Measurements from ENCODE around the gene DLX2. TPM values are rescaled to one million over a fixed set of nuclear protein-coding genes. Genes with fewer than 3 reads are reported as not detected.
A peak's percentile ranks its signal among the peaks of the same experiment; 100 is the strongest.

The DLX2 gene
- total RNA-seq, 1 donor = 0.36 TPM

- peaks cover 35% of the 10 kb centered on the region for H3K4me1 ChIP-seq (ENCODE audit: insufficient read depth, low read length)
- peak; percentile 73 for DNase-seq (ENCODE audit: insufficient read length, low spot score, missing footprints)
- no peak for TF ChIP-seq CTCF (IDR thresholded peaks at IDR 0.05; ENCODE audit: extremely low read depth, low read depth, low read length)
- peak overlapping the region; percentile 97 for H3K27ac ChIP-seq (ENCODE audit: low read depth, low read length)
- H3K4me2 ChIP-seq (ENCODE audit: insufficient read depth, low read length) = peak overlapping the region; percentile 93
- peak overlapping the region; percentile 78 for H3K4me3 ChIP-seq (ENCODE audit: insufficient read depth, low read length)
- H3K27me3 ChIP-seq (ENCODE audit: insufficient read depth, low read length) = peaks cover 37% of the 10 kb centered on the region
- H3K79me2 ChIP-seq (ENCODE audit: insufficient read depth, low read length) = peaks cover 17% of the 10 kb centered on the region
- no peaks in the 10 kb centered on the region for H4K20me1 ChIP-seq (ENCODE audit: insufficient read depth, low read length)
- H2AFZ ChIP-seq (ENCODE audit: low read length) = peak overlapping the region; percentile 97
- peaks cover 3% of the 10 kb centered on the region for H3K36me3 ChIP-seq (ENCODE audit: insufficient read depth, low read length)
- H3K9me3 ChIP-seq (ENCODE audit: low read depth, low read length) = no peaks in the 10 kb centered on the region
Measured at GRCh38 chr2:172086241-172087206, 16.2 kb downstream of the DLX2 start.

GRCh38 chr2:172085460-172086159 lies 17.1 kb downstream of the DLX2 start, which contains the start of gene DLX1:
DLX1 (plus strand) TSS chr2:172085507; CDS start chr2:172085678, 171 bp downstream.
- Histone ChIP-seq H3K27ac (ENCODE audit: low read depth, low read length) (peak within 1 kb of the TSS; percentile 97), H3K9me3 (ENCODE audit: low read depth, low read length) (no peaks in the 10 kb centered on the region), H3K27me3 (ENCODE audit: insufficient read depth, low read length) (peaks cover 30% of the 10 kb centered on the region)

GRCh38 chr2:172084645-172085459 lies 17.8 kb downstream of the DLX2 start:
- H3K4me2 ChIP-seq (ENCODE audit: insufficient read depth, low read length) = peak overlapping the region; percentile 93
- H3K9me3 ChIP-seq (ENCODE audit: low read depth, low read length) = no peaks in the 10 kb centered on the region
- H3K79me2 ChIP-seq (ENCODE audit: insufficient read depth, low read length) = peaks cover 17% of the 10 kb centered on the region
- TF ChIP-seq CTCF (IDR thresholded peaks at IDR 0.05; ENCODE audit: extremely low read depth, low read depth, low read length) = no peak
- DNase-seq (ENCODE audit: insufficient read length, low spot score, missing footprints) = peak; percentile 99
- peaks cover 3% of the 10 kb centered on the region for H3K36me3 ChIP-seq (ENCODE audit: insufficient read depth, low read length)
- H3K27me3 ChIP-seq (ENCODE audit: insufficient read depth, low read length) = peaks cover 26% of the 10 kb centered on the region
- H3K27ac ChIP-seq (ENCODE audit: low read depth, low read length) = peak overlapping the region; percentile 97
- H3K4me3 ChIP-seq (ENCODE audit: insufficient read depth, low read length) = peak overlapping the region; percentile 78
- H3K4me1 ChIP-seq (ENCODE audit: insufficient read depth, low read length) = peaks cover 35% of the 10 kb centered on the region
- no peaks in the 10 kb centered on the region for H4K20me1 ChIP-seq (ENCODE audit: insufficient read depth, low read length)
- peak overlapping the region; percentile 97 for H2AFZ ChIP-seq (ENCODE audit: low read length)

More at GRCh38 chr2:172085460-172086159, 17.1 kb downstream of the DLX2 start, which contains the start of gene DLX1:
- DNase-seq (ENCODE audit: insufficient read length, low spot score, missing footprints) = no peak
- Histone ChIP-seq H3K4me1 (ENCODE audit: insufficient read depth, low read length) (peaks cover 35% of the 10 kb centered on the region), H2AFZ (ENCODE audit: low read length) (peak within 1 kb of the TSS; percentile 97), H3K79me2 (ENCODE audit: insufficient read depth, low read length) (peaks cover 17% of the 10 kb centered on the region), H3K4me3 (ENCODE audit: insufficient read depth, low read length) (peak within 1 kb of the TSS; percentile 78), H3K36me3 (ENCODE audit: insufficient read depth, low read length) (peaks cover 3% of the 10 kb centered on the region), H4K20me1 (ENCODE audit: insufficient read depth, low read length) (no peaks in the 10 kb centered on the region), H3K4me2 (ENCODE audit: insufficient read depth, low read length) (peak within 1 kb of the TSS; percentile 93)
- no peak for TF ChIP-seq CTCF (IDR thresholded peaks at IDR 0.05; ENCODE audit: extremely low read depth, low read depth, low read length)

Data from osteoblast (primary cell).